B cell (primary cell): ENCODE measurements around the gene DPH1. TPM values are rescaled to one million over a fixed set of nuclear protein-coding genes. Genes with fewer than 3 reads are reported as not detected.

ENCODE experiments used
- ATAC-seq: fragments of 200-7000 bp; cut with Tn5 transposase; one replicate; pipeline ENCODE4 v1.10.0; 2021; ENCODE audit warnings: low read depth, mild to moderate bottlenecking, moderate number of reproducible peaks, moderate library complexity
- CTCF ChIA-PET: fragments of 350-600 bp; sonication (Branson Sonifier 250); formaldehyde crosslinking; loops from one replicate; lab custom pipeline; 2021; ENCODE audit warnings: antibody characterized with exemption, inconsistent platforms; lab: Charles Lee
- POLR2A ChIA-PET: fragments of 350-600 bp; sonication (Branson Sonifier 250); formaldehyde crosslinking; loops from one replicate; lab custom pipeline; 2021; ENCODE audit warnings: antibody characterized with exemption; lab: Charles Lee
- DNase-seq: peaks from one replicate; pipeline ENCODE4 v3.0.0; 2013
- H2AFZ ChIP-seq: 2 replicates; pipeline ENCODE4 v1.6.1; 2012; ENCODE audit warnings: mild to moderate bottlenecking, low read depth, low read length; ENCODE audit not compliant: insufficient read depth, poor library complexity, severe bottlenecking
- H3K27ac ChIP-seq, 2 donors: 1 replicate in 1 of 2; 2 replicates in 1 of 2; pipeline ENCODE4 v1.5.1; 2012 to 2013; ENCODE audit warnings: low read length in 2 of 2, mild to moderate bottlenecking in 2 of 2, moderate library complexity in 1 of 2
- H3K27me3 ChIP-seq, 4 experiments: fragments of 200-600 bp in 1 of 4; sonication (generic) in 1 of 4; replicated peaks in 1 of 4; 1 replicate in 2 of 4; 2 replicates in 2 of 4; pipeline versions ENCODE4 v1.6.1 to v1.7.0; 2013 to 2016; ENCODE audit warnings: low read length in 3 of 4, mild to moderate bottlenecking in 2 of 4, mixed read lengths in 1 of 4, moderate library complexity in 1 of 4; ENCODE audit not compliant: insufficient read depth in 4 of 4, control insufficient read depth in 3 of 4; ENCODE audit errors: control extremely low read depth in 1 of 4
- H3K36me3 ChIP-seq, 2 experiments: replicated peaks in 1 of 2; 1 replicate in 1 of 2; 2 replicates in 1 of 2; pipeline versions ENCODE4 v1.6.1 to v1.7.1; 2013; ENCODE audit warnings: low read length in 1 of 2; ENCODE audit not compliant: insufficient read depth in 2 of 2, control insufficient read depth in 1 of 2; ENCODE audit errors: control extremely low read depth in 1 of 2, extremely low read depth in 1 of 2
- H3K4me1 ChIP-seq, 2 donors: fragments of 200-600 bp in 1 of 2; sonication (generic) in 1 of 2; 1 replicate in 1 of 2; 2 replicates in 1 of 2; pipeline versions ENCODE4 v1.5.1 to v1.6.1; 2013 to 2017; ENCODE audit warnings: low read length in 2 of 2; ENCODE audit not compliant: control insufficient read depth in 2 of 2, insufficient read depth in 2 of 2
- H3K4me2 ChIP-seq: replicated peaks from 2 replicates; pipeline ENCODE3; 2012; ENCODE audit warnings: mild to moderate bottlenecking, low read depth, low read length; ENCODE audit not compliant: poor library complexity, severe bottlenecking
- H3K4me3 ChIP-seq, 5 experiments: fragments of 200-600 bp in 1 of 5; sonication (generic) in 1 of 5; 1 replicate in 3 of 5; 2 replicates in 2 of 5; pipeline versions ENCODE4 v1.5.1 to v1.7.0; 2011 to 2016; ENCODE audit warnings: low read length in 4 of 5, mild to moderate bottlenecking in 4 of 5, low read depth in 2 of 5, control low read depth in 1 of 5, moderate library complexity in 1 of 5; ENCODE audit not compliant: insufficient read depth in 1 of 5; ENCODE audit errors: control extremely low read depth in 1 of 5, extremely low read depth in 1 of 5
- H3K79me2 ChIP-seq: fragments of 200-600 bp; sonication (generic); one replicate; pipeline ENCODE4 v1.6.0; 2016; ENCODE audit warnings: low read length; ENCODE audit not compliant: control insufficient read depth, insufficient read depth
- H3K9ac ChIP-seq: fragments of 200-600 bp; sonication (generic); 2 replicates; pipeline ENCODE4 v1.6.1; 2017; ENCODE audit warnings: mild to moderate bottlenecking, low read length, moderate library complexity
- H3K9me3 ChIP-seq, 3 donors: one replicate each; pipeline versions ENCODE4 v1.6.1 to v1.7.1; 2013; ENCODE audit warnings: low read length in 2 of 3; ENCODE audit not compliant: control insufficient read depth in 2 of 3, insufficient read depth in 1 of 3; ENCODE audit errors: control extremely low read depth in 1 of 3
- H4K20me1 ChIP-seq: 2 replicates; pipeline ENCODE4 v1.6.0; 2012; ENCODE audit warnings: mild to moderate bottlenecking, low read length; ENCODE audit not compliant: insufficient read depth, control insufficient read depth, poor library complexity, severe bottlenecking
- H3K27ac Mint-ChIP-seq: one replicate; pipeline ENCODE4 v1.8.0; 2021; ENCODE audit warnings: mixed read lengths
- H3K27me3 Mint-ChIP-seq: one replicate; pipeline ENCODE4 v1.8.0; 2021; ENCODE audit warnings: mixed read lengths
- H3K4me1 Mint-ChIP-seq: one replicate; pipeline ENCODE4 v1.8.0; 2021; ENCODE audit warnings: mixed read lengths
- H3K4me3 Mint-ChIP-seq: one replicate; pipeline ENCODE4 v1.8.0; 2021; ENCODE audit warnings: mixed read lengths
- H3K9me3 Mint-ChIP-seq: one replicate; pipeline ENCODE4 v1.8.0; 2022; ENCODE audit warnings: mixed read lengths; ENCODE audit not compliant: insufficient read depth
- EZH2 ChIP-seq: IDR thresholded peaks from 2 replicates; pipeline ENCODE4 v1.6.1; 2012; ENCODE audit warnings: borderline replicate concordance, low read depth, mild to moderate bottlenecking, moderate library complexity, low read length; ENCODE audit not compliant: insufficient read depth, poor library complexity, severe bottlenecking
- WGBS: methylation state at CpG from one replicate; pipeline ENCODE4 v1.1.5; 2013; ENCODE audit warnings: missing lambda C conversion rate; ENCODE audit not compliant: insufficient coverage; 5-methylcytosine and 5-hydroxymethylcytosine counted together
- intact Hi-C: fragments of 100-400 bp; cut with micrococcal nuclease; formaldehyde crosslinking; loops from one replicate; pipeline ENCODE4 v1.10.0; 2022
- polyA plus RNA-seq: library from polyadenylated mRNA; depleted of rRNA; stranded (reverse); fragments of >200 nt; gene quantifications from 2 replicates; pipeline ENCODE4 v1.2.3, GENCODE V29; 2012
- total RNA-seq, 2 donors: library from RNA; stranded (reverse); fragments of 120-200 nt in 1 of 2; gene quantifications; 1 replicate in 1 of 2; 2 replicates in 1 of 2; pipeline versions ENCODE4 v1.2.3 to v1.2.4, GENCODE V29; 2013 to 2022
- TF ChIP-seq, protein P1 (sequence below): fragments of 200-600 bp; IDR thresholded peaks from one replicate; pipeline ENCODE4 v1.8.0; 2022; ENCODE audit warnings: antibody characterized with exemption, mild to moderate bottlenecking

Gene DPH1
- total and polyA plus RNA-seq, 2 donors (not counting 1 experiment from before 2014, with no cell fraction given) = 83.6 to 105 TPM

GRCh38 chr17:2040942-2041560 lies 11.1 kb downstream of the DPH1 start:
- TF ChIP-seq, protein P1, sequence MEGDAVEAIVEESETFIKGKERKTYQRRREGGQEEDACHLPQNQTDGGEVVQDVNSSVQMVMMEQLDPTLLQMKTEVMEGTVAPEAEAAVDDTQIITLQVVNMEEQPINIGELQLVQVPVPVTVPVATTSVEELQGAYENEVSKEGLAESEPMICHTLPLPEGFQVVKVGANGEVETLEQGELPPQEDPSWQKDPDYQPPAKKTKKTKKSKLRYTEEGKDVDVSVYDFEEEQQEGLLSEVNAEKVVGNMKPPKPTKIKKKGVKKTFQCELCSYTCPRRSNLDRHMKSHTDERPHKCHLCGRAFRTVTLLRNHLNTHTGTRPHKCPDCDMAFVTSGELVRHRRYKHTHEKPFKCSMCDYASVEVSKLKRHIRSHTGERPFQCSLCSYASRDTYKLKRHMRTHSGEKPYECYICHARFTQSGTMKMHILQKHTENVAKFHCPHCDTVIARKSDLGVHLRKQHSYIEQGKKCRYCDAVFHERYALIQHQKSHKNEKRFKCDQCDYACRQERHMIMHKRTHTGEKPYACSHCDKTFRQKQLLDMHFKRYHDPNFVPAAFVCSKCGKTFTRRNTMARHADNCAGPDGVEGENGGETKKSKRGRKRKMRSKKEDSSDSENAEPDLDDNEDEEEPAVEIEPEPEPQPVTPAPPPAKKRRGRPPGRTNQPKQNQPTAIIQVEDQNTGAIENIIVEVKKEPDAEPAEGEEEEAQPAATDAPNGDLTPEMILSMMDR = no peak
- no peak for TF ChIP-seq EZH2
- Histone ChIP-seq H3K9me3 (peaks cover 0 to 4% (median 0%) of the 10 kb centered on the region in 3 donors), H3K9ac (peak overlapping the region; percentile 85), H3K4me3 (peak overlapping the region in 4 of 5 experiments; percentile 69 to 84 (median 79)), H3K27ac (peak overlapping the region; percentile 78 to 94), H2AFZ (peak overlapping the region; percentile 86), H3K79me2 (peaks cover 20% of the 10 kb centered on the region), H4K20me1 (peaks cover 9% of the 10 kb centered on the region), H3K4me2 (peak overlapping the region; percentile 86), H3K36me3 (peaks cover 0 to 38% of the 10 kb centered on the region in 2 experiments), H3K4me1 (peaks cover 12 to 15% of the 10 kb centered on the region in 2 donors), H3K27me3 (no peaks in the 10 kb centered on the region)
- no peaks in the 10 kb centered on the region for H3K27me3 Mint-ChIP-seq
- peak overlapping the region; percentile 91 for H3K4me3 Mint-ChIP-seq
- H3K4me1 Mint-ChIP-seq = peaks cover 28% of the 10 kb centered on the region
- POLR2A ChIA-PET = interaction anchor here (1.5 kb wide), 1 partner anchor 11 kb away, joined by 9 read pairs; the partner anchor contains the start of gene DPH1
- ATAC-seq (no peak), DNase-seq (no peak)
- 75% methylated on average over 16 of the region's 16 CpGs for WGBS
- CTCF ChIA-PET = interaction anchor here (1.0 to 3.0 kb wide), 6 partner anchors 10 to 357 kb away, joined by 3 to 12 read pairs (median 4); partner anchors contain the start of gene DPH1
- intact Hi-C loops = loop anchor here (1.0 to 5.0 kb wide), 4 partner anchors 11 to 324 kb away; partner anchors contain the start of genes DPH1 and RTN4RL1
- H3K27ac Mint-ChIP-seq = peak overlapping the region; percentile 20
- H3K9me3 Mint-ChIP-seq = no peaks in the 10 kb centered on the region
